PC-9 (cell line): Measurements from ENCODE around the gene PPHLN1.

Experiments
- EZH2 ChIP-seq: fragments of 200-600 bp; sonication (generic); IDR thresholded peaks from 2 replicates; pipeline ENCODE4 v1.8.0; 2017; ENCODE audit warnings: antibody characterized with exemption, low read depth
- TF ChIP-seq, protein P1 (sequence below): fragments of 200-600 bp; sonication (generic); conservative IDR thresholded peaks from 2 replicates; pipeline ENCODE4 v1.6.1; 2017; ENCODE audit warnings: mixed run types, antibody characterized with exemption, mild to moderate bottlenecking, moderate library complexity

DNA sequence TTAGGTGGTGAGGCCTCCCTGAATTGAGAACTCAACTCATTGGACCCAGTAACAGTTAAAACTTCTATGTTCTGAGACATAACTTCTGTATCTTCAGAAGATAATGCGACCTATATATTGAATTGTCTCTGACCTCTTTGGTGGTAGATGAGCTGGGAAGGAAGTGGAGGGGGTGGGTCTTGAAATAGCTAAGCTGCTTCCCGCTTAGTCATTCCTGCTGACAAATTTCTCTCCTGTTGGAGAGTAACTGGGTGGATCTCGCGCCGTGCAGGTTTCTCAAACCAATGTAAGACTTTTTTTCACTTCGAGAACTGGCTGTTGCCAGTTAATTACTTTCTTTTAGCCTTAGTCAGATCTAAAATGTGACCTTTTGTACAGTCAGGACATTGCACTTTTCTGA is 100.8 kb downstream of the PPHLN1 start:
- TF ChIP-seq, protein P1, sequence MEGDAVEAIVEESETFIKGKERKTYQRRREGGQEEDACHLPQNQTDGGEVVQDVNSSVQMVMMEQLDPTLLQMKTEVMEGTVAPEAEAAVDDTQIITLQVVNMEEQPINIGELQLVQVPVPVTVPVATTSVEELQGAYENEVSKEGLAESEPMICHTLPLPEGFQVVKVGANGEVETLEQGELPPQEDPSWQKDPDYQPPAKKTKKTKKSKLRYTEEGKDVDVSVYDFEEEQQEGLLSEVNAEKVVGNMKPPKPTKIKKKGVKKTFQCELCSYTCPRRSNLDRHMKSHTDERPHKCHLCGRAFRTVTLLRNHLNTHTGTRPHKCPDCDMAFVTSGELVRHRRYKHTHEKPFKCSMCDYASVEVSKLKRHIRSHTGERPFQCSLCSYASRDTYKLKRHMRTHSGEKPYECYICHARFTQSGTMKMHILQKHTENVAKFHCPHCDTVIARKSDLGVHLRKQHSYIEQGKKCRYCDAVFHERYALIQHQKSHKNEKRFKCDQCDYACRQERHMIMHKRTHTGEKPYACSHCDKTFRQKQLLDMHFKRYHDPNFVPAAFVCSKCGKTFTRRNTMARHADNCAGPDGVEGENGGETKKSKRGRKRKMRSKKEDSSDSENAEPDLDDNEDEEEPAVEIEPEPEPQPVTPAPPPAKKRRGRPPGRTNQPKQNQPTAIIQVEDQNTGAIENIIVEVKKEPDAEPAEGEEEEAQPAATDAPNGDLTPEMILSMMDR = no peak
- no peak for TF ChIP-seq EZH2
